HepG2 (cell line): Measurements from ENCODE around the gene DOK7. TPM values are rescaled to one million over a fixed set of nuclear protein-coding genes. Genes with fewer than 3 reads are reported as not detected.

ENCODE experiments used
- HBP1 ChIP-seq: IDR thresholded peaks from 2 replicates; pipeline ENCODE4 v1.6.1; 2016; ENCODE audit warnings: low read depth, control low read depth
- IRX3 ChIP-seq: sonication (generic); formaldehyde crosslinking; IDR thresholded peaks from 2 replicates; pipeline ENCODE4 v1.8.1; 2023; ENCODE audit warnings: mild to moderate bottlenecking, low read depth, missing genetic modification reagents, borderline replicate concordance
- KAT8 ChIP-seq: IDR thresholded peaks from 2 replicates; pipeline ENCODE4 v1.6.1; 2016; ENCODE audit warnings: missing genetic modification reagents, missing compliant biosample characterization
- MIXL1 ChIP-seq: IDR thresholded peaks from 2 replicates; pipeline ENCODE4 v1.6.1; 2016
- MZF1 ChIP-seq: sonication (generic); formaldehyde crosslinking; IDR thresholded peaks from 2 replicates; pipeline ENCODE4 v1.8.1; 2023; ENCODE audit warnings: mild to moderate bottlenecking, missing genetic modification reagents, borderline replicate concordance
- NKX3-1 ChIP-seq: sonication (generic); formaldehyde crosslinking; IDR thresholded peaks from 2 replicates; pipeline ENCODE4 v1.5.0; 2020; ENCODE audit warnings: missing genetic modification reagents
- NR3C1 ChIP-seq: sonication (generic); formaldehyde crosslinking; IDR thresholded peaks from 2 replicates; pipeline ENCODE4 v1.4.0; 2020; ENCODE audit warnings: missing genetic modification reagents
- PITX1 ChIP-seq: sonication (generic); formaldehyde crosslinking; IDR thresholded peaks from 2 replicates; pipeline ENCODE4 v1.5.1; 2020; ENCODE audit warnings: mild to moderate bottlenecking, missing genetic modification reagents
- PLRG1 ChIP-seq: fragments of 450-650 bp; conservative IDR thresholded peaks from 2 replicates; pipeline ENCODE4 v1.6.1; 2016
- POLR2AphosphoS5 ChIP-seq: IDR thresholded peaks from 2 replicates; pipeline ENCODE4 v1.6.1; 2012; ENCODE audit warnings: low read depth, low read length
- ZBTB44 ChIP-seq: sonication (generic); formaldehyde crosslinking; IDR thresholded peaks from 2 replicates; pipeline ENCODE4 v1.4.0; 2020; ENCODE audit warnings: missing genetic modification reagents
- ZFP36L1 ChIP-seq: sonication (generic); formaldehyde crosslinking; IDR thresholded peaks from 2 replicates; pipeline ENCODE4 v1.8.0; 2022; ENCODE audit warnings: mild to moderate bottlenecking, missing genetic modification reagents, moderate library complexity
- ZMYM4 ChIP-seq: sonication (generic); formaldehyde crosslinking; IDR thresholded peaks from 2 replicates; pipeline ENCODE4 v1.8.1; 2023; ENCODE audit warnings: mild to moderate bottlenecking, missing genetic modification reagents
- ZNF12 ChIP-seq: sonication (generic); formaldehyde crosslinking; IDR thresholded peaks from 2 replicates; pipeline ENCODE4 v1.5.0; 2020; ENCODE audit warnings: missing genetic modification reagents
- ZNF407 ChIP-seq: sonication (generic); formaldehyde crosslinking; IDR thresholded peaks from one replicate; pipeline ENCODE4 v1.5.1; 2020; ENCODE audit warnings: mild to moderate bottlenecking, missing genetic modification reagents; ENCODE audit errors: not compliant biosample characterization
- ZSCAN5A ChIP-seq: sonication (generic); formaldehyde crosslinking; IDR thresholded peaks from 2 replicates; pipeline ENCODE4 v1.8.0; 2022; ENCODE audit warnings: mild to moderate bottlenecking, missing genetic modification reagents, borderline replicate concordance
- polyA plus RNA-seq, 8 experiments: library from polyadenylated mRNA; depleted of rRNA in 3 of 8; stranded (reverse) in 7 of 8; unstranded in 1 of 8; fragments of >200 nt; fragmentation: Illumina TruSeq in 4 of 8; extraction: Trizol in 4 of 8; gene quantifications; 2 replicates each; pipeline versions ENCODE4 v1.2.1 to v1.2.3, GENCODE V29; 2011 to 2016; ENCODE audit warnings: low read depth in 4 of 8, missing spikeins in 1 of 8, mixed read lengths in 1 of 8; ENCODE audit not compliant: insufficient read depth in 1 of 8
- total RNA-seq, 5 experiments: library from RNA; depleted of rRNA; stranded (reverse); fragments of >200 nt; fragmentation: Illumina TruSeq; extraction: Trizol; gene quantifications; 2 replicates each; pipeline ENCODE4 v1.2.3, GENCODE V29; 2016; ENCODE audit warnings: low read depth in 1 of 5

The DOK7 gene
- total and polyA plus RNA-seq, 2 of the 13 experiments (the other 11 are each of a cell fraction or from before 2014, with no cell fraction given): 0.03 to 0.07 TPM

- TF ChIP-seq ZNF407 (CRISPR knock-in tag) (peak; percentile 59), ZSCAN5A (CRISPR knock-in tag) (no peak), NKX3-1 (CRISPR knock-in tag) (peak; percentile 73; the same call in 1 of the 2 replicates), MIXL1 (CRISPR knock-in tag) (no peak), PITX1 (peak; percentile 42; the same call in 1 of the 2 replicates), IRX3 (CRISPR knock-in tag) (peak; percentile 61; the same call in 1 of the 2 replicates), POLR2AphosphoS5 (peak; percentile 96), HBP1 (CRISPR knock-in tag) (peak; percentile 23; the same call in 1 of the 2 replicates), ZNF12 (CRISPR knock-in tag) (peak; percentile 23; the same call in 1 of the 2 replicates), ZFP36L1 (CRISPR knock-in tag) (0 out of 2 replicates have a peak, but pooled peaks have one; percentile 9), NR3C1 (no peak), ZMYM4 (CRISPR knock-in tag) (0 out of 2 replicates have a peak, but pooled peaks have one; percentile 18), ZBTB44 (CRISPR knock-in tag) (0 out of 2 replicates have a peak, but pooled peaks have one; percentile 59), MZF1 (CRISPR knock-in tag) (0 out of 2 replicates have a peak, but pooled peaks have one; percentile 23), KAT8 (peak; percentile 73), PLRG1 (no peak)
These were observed 69.0 kb downstream of the DOK7 start, which contains the start of gene LRPAP1 (continued) for GRCh38 chr4:3531879-3532750.
